C1 segment of cervical spinal cord (tissue), 14 donors: ENCODE measurements around the gene NSMF.
"Not testable (repeated sequence)": the region's sequence is repeated elsewhere in the genome, so short reads cannot be mapped to it uniquely, and the experiment has no call there.

Experiments used
- DNase-seq, 14 donors: peaks; one replicate each; lab custom pipeline; 2025; lab: John Stamatoyannopoulos, UW

NSMF gene

DNA sequence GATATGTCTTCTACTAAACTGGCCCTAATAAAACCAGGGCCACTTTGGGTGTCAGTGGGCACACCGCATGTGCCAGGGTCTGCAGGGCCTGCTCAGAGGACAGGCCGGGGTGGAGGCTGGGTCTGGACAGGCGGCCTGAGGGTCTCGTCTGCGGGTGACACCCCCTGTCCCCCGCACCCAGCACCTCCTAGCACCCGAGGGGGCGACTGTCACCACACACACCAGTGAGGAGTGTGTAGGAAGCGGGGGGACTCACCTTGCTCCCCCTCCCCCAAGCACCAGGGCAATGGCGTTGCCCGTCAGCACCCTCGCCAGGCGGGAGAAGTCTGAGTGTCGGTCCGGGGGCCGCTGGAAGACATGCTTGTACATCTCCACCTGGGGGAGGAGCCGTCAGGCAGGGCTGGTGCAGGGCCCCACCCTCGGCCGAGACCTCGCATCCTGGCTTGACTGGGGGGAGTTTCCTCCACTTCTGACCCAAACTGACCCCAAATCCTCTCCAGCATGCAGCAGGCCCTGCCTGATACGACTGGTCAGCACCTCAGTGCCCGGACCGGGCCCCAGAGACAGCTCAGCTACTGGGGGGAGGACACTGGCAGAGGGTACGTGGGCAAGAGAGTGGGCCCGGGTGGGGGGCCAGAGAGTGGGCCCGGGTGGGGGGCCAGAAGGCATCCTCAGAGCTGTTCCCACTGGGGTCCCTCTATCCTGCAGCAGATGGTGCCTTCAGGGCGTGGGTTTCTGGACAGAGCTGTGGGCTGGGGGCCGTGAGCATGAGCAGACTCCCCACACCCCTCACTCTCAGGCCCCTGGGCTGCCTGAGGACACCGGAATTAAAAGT lies 18.9 kb upstream of the NSMF start:
- no peak for DNase-seq

DNA sequence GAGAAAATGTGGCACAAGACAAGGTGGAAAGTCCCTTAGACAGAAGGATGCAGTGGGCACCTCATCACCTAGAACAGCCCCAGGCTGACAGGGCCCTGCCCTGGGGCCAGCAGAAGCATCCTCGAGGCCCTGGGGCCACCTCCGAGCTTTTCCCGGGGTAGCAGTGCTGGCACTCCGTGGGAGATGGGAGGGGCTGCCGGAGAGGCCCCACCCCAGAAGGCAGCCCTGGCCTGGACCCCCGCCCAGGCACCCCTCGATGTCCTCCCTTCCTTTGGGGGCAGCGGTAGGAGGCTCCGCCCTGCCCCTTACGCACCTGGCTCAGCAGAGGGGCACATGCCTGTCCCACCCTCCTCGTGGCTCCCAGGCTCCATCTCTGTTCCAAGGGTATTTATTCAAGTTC lies 17.7 kb upstream of the NSMF start:
- DNase-seq, result no peak

DNA sequence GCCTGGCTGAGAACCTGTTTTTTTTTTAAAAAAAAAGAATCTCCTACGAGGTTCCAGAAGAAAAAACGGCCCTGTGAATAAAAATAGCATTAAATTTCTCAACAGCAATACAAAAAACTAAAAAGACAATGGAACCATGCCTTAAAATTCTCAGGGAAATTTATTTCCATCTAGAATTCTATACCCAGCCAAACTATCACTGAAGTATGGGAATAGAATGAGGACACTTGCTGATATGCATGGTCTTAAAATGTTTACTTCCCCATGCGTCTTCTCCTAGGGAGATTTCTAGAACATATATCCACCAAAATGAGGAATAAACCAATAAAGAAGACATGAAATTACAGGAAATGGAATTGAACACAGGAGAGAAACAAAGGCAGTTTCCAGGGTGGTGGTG lies 16.5 kb upstream of the NSMF start:
- no peak for DNase-seq

DNA sequence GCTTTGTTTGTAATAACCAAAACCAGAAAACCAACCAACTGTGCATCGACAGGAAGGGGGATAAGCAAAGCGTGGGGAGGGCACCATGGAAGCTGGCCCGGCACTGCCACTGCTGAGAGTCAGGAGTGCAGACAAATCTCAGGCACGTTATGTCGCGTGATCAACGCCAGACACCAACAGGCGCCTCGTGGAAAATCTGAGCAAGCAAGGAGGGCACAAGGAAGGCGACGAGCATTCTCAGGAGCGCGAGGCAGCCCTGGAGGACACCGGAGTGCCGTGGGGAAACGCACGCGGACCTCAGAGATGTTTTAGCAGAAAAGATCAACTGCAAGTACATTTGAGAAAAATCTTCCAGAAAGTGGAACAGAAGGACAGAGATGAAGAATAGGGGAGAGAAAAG lies 15.1 kb upstream of the NSMF start:
- DNase-seq, result no peak

DNA sequence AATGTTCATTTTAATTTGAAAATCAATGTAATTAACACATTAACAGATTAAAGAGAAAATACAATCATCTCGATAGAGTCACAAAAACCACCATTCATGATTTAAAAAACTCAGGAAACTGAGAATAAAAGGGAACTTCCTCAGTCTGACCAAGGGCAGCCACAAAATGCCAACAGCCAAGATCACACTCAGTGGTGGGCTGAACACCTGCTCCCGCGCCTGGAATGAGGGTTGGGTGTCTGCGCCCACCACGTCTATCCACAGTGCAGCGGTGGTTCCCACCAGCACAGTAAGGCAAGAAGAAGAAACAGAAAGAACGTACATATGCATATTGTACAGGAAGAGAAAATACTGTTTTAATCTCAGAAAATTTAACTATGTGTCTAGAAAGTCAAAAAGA lies 11.7 kb upstream of the NSMF start:
- no peak for DNase-seq

DNA sequence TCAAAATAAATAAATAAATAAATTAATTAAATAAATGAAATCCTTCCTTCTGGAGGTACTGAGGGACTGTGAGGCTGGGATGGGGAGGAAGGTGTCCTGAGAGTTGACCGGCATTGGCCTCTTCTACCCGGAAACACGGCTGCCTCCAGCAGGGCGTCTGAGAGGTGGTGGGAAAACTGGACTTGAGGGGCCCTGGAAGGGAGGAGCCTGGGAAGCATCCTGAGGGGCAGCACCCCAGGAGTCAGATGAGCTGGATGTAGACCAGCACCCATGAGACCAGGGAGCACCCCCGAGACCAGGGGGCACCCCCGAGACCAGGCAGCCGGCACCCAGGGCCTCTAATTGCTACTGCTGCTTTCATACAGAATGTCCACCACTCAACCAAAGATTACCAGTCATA lies 8.8 kb upstream of the NSMF start:
- no peak for DNase-seq

DNA sequence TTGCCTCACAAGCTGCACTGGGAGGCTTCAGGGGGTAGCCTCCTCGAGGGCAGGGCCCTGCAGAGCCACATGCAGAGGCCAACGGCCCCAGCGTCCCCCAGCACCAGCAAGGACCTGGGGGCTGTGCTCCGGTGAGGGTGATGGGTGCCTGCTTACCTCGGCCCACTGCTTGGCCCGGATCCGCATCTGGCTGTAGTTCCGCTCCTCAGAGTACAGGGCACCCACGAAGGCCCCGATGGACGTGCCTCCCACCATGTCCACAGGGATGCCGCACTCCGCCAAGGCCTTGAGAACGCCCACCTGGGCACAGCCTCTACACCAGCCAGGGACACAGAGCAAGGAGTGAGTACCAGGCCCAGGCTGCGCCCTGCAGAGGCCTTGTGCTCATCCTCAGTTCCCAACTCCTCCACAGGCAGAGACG lies 8.0 kb upstream of the NSMF start:
- no peak for DNase-seq

DNA sequence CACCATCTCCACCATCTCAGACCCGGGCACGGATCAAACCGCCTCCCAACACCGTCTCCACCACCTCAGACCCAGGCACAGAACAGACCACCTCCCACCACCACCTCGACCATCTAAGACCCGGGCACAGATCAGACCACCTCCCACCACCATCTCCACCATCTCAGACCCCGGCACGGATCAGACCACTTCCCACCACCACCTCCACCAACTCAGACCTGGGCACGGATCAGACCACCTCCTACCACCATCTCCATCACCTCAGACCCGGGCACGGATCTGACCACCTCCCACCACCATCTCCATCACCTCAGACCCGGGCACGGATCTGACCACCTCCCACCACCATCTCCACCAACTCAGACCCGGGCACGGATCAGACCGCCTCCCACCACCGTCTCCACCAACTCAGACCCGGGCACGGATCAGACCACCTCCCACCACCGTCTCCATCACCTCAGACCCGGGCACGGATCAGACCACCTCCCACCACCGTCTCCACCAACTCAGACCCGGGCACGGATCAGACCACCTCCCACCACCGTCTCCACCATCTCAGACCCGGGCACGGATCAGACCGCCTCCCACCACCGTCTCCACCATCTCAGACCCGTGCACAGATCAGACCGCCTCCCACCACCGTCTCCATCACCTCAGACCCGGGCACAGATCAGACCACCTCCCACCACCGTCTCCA lies 7.4 kb upstream of the NSMF start:
- not testable (repeated sequence) for DNase-seq

DNA sequence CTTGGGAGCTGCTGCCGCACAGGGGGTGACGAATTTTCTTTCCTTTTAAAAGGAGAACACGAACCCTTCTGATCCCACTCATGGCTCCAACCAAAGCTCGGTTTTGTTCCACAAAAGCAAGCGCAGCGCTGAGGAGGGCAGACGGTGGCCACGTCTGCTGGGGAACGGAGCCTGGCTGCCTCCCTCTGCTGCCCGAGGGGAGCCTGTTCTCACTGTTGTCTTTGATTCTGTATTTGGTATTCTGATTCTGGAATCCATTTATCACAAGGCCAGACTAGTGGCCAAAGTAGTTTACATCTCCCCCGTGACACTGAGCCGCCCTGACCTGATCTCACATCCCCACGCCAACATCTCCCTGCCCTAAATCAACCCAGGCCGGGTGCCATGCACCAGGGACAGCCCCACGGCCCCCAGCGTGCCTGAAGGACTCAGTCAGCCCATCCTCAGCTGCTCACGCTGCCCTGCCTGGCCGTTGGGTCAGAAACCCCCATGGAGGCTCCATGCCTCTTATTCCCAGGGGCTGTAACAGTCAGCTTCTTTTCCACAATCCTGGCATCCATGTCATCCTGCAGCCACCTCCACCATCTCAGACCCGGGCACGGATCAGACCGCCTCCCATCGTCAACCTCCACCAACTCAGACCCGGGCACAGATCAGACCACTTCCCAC lies 6.7 kb upstream of the NSMF start:
- no peak for DNase-seq

DNA sequence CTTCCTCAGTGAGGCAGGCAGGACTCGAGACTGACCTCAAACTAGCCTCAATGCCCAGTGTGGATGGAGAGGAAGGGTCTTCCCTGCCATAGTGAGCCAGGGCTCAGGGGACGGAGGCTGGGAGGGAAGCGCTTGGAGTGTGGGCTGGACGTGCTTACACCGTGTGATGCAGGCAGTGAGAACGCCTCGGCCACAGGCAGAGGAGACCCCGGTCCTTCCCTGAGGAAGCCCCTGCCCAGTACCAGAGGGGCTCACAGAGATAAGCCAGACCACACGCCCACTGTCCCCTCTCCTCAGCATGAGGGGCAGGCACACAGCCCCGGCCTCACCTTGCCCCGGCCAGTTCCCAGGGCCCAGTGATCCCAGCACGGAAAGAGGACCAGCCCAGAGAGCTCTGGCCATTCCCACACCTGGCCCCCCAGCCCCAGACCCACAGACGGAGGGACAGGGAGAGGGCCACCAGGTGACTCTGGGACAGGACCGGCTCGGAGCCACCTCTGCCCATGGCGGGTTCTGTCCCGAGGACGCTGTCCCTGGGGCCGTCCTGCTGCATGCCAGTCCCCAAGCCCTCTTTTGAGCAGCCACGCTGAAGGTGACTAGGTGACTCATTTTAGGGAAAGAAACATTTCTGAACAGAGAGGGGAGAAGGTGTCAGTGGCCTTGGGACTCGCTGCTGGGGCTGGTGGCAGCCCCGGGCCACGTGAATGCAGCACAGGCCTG lies 6.0 kb upstream of the NSMF start:
- no peak for DNase-seq

DNA sequence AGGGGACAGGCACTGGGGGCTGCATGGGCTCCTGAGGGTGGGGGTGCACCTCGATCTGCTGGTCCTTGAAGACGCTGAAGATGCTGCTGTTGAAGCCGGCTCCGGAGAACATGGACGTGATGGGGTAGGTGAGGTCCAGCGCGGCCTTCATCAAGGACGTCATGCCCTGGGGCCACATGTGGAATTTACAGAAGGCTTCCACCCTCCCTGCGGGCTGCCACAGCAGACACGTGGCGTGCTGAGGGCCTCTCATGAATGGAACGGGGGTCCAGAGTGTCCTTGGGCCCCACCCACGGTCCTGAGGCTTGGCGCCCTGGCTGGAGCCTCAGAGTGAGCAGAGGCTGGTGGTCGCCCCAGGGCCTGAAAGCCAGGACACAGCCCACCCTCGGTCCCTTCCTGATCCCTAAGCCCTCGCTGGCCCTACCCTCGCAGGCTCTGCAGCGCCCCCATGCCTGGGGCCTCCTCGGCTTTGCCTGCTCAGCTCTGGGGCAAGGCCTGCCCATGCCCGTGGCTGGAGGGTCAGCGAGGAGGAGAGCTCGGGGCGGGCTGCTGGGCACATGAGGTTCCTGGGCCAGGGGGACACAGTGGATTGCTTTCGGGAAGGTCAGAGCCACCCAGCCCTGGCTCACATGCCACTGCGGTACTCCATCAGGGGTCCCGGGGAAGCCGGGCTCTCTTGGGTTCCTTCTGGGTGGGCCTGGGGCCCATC lies 5.3 kb upstream of the NSMF start:
- no peak for DNase-seq

DNA sequence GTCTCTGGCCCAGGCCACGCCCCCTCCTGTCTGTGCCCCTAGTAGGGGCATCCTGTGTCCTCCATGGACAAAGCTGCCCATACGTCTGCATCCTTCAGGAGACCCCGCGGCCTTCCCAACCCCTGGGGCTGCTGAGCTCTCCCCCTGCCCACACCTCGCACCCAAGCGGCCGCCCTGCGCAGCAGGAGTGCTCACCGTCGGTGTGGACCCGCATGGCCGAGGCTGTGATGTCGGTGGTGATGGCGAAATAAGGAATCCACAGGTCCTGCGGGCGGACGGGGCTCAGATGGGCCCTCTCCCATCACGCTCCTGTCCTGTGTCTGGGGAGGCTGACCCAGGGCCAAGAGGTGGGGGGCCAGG lies 4.8 kb upstream of the NSMF start:
- DNase-seq, result no peak

DNA sequence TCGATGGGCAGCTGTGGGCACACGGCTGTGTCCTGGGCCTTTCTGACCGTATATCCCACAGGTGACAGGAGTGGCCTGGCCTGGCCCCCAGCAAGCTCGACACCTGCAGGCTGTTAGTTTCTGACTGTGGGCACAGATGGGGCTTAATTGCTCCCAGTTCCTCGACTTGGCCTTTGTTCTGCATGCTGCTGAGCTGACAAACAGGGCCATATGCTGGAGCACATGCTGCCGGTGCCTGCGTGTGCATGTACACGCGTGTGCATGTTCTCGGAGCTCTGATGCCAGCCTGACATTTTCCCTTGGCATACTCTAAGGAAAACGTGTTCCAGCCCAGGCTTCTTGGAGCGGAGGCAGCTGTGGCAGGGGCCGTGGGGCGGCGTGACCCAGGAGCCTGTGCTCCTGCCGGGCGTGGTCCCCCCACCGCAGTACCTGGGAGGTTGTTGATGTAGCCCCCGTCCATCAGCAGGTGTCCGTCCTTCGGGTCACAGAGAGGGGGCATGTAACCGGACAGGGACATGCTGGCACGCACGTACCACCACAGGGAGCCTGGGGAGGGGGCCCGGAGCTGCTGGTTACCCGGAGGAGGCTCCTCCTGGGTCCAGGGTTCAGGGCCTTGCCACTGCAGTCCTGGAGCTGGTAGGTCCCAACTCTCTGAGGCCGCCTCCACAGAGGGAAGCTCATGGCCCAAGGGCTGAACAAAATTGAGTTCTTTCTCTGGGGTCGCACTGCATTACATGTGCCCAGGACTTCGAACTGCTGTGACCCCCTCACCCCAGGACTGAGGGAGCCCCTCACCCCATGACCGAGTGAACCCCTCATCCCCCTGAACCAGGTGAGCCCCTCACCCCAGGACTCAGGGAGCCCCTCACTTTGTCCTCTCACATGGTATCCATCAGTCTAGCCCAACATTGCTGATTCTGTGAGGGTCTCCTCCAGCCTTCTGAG lies 4.1 kb upstream of the NSMF start:
- DNase-seq, result peak in 1 of 14 donors; percentile 92

DNA sequence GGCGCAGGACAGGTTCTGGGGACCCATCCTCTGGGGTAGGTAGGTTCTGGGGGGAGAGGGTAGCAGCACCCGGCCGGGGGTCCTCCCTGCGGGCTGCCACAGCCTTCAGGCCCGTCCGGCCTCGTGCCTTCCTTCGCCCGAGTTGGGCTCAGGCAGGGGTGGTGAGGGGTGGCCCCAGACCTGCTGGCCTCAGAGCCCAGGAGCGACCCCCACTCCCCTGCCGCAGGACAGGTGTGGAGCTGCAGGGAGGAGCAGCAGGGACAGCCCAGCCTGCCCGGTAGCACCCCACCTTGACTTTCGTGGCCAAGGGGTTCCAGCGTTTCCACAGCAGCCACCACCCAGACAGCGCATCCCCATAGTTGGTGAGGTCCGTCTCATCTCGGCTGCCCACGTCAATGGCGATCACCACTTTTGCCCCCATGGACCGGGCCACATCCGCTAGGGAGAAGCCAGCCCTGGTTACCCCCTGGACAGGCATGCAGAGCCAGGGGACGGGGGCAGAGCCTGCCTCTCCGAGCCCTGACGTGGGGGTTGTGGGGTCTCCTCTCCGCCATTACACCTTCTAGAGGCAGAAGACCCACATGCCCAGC lies 3.4 kb upstream of the NSMF start:
- no peak for DNase-seq

DNA sequence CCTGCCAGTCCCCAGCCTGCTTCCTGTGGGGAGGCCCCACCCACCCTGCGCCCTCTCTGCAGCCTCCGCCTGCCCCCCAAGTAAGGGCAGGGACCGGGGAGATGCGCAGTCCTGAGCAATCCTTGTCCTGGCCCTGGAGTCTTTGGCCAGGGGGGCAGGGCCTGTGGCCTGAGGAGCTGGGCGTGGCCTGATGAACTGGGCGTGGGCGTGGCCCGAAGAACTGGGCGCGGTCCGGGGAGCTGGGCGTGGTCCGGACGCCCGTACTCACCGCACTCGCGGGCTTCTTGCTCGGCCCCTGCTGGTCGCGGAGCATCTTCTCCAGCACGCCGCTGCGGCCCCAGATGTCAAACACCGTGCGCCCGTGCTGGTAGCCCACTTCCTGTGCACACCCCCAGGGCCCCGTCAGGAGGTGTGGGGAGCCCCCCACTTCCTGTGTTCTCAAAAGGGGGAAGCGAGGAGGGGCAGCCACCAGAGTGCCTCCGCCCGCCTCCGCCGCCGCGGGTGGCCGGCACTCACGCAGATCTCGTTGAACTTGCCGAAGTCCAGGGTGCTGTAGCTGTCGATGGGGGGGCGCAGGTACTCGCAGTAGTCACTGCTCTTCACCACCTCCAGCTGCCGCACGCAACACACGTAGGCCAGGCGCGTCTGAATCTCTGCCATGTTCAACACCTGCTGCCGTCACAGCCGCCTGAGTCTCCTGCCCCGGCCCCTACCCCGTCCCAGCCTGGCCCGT lies 2.7 kb upstream of the NSMF start:
- DNase-seq, result no peak

DNA sequence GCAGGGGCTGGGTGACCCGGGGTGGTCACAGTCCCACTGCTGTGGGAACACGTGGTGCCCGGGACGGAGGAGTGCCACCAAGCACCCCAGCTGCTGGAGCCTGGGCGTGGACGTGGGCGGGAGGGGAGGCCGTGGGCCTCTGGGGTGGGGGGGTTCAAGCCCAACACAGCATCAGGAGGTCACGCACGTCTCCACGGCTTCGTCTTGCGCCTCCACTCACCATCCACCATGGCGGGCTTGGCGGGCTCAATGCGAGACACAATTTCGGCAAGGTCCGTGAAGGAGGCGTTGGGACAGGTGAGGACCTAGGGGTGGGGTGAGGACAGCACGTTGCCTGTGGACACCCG lies 2.2 kb upstream of the NSMF start:
- no peak for DNase-seq

DNA sequence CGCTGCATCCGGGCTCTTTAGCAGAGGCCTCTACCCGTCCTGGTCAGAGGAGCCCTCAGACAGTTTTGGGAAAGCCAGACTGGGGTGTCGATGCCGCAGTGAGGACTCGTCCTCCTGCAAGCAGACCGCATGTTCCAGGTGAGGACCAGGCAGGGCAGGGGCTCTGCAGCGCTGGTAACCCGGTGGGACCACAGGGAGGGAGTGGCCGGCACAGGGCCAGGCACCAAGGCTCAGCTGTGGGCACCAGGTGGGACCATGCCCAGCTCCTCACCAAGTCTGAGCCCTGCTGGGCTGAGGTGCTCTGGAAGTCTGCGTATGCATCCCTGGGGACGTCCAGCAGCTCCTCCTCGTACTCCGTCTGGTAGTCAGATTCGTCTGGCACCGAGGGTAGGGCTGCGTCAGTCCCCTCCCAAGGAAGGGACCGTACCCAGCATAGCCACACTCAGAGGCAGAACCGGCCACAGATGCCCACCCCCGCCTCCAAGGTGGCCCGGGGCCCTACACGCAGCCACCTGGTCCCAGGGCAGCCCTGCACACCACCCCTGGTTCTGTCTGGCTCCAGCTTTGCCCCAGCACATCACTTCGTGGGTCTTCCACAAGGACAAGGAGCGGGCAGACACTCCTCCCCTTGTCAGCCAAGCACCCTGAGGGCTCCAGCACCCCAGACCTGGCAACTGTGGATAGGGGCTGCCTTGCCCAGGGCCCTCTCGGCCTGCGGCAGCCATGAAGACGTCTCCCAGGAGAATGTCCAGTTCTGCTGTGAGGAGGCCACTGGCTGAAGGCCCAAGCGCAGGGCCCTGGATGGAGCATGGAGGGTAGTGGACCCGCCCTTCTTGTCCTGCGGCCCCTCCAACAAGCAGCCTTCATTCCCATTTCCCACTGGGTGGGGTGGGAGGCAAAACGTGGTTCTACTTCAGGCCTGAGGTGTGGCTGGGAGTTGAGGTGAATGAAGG lies 1.5 kb upstream of the NSMF start:
- DNase-seq, result no peak
